B cell (primary cell): ENCODE results near the gene PPP2R5B. TPM values are rescaled to one million over a fixed set of nuclear protein-coding genes. Genes with fewer than 3 reads are reported as not detected.
A peak's percentile ranks its signal among the peaks of the same experiment; 100 is the strongest.

ENCODE experiments used
- ATAC-seq: fragments of 200-7000 bp; cut with Tn5 transposase; one replicate; pipeline ENCODE4 v1.10.0; 2021; ENCODE audit warnings: low read depth, mild to moderate bottlenecking, moderate number of reproducible peaks, moderate library complexity
- CTCF ChIA-PET: fragments of 350-600 bp; sonication (Branson Sonifier 250); formaldehyde crosslinking; loops from one replicate; lab custom pipeline; 2021; ENCODE audit warnings: antibody characterized with exemption, inconsistent platforms; lab: Charles Lee
- POLR2A ChIA-PET: fragments of 350-600 bp; sonication (Branson Sonifier 250); formaldehyde crosslinking; loops from one replicate; lab custom pipeline; 2021; ENCODE audit warnings: antibody characterized with exemption; lab: Charles Lee
- DNase-seq: peaks from one replicate; pipeline ENCODE4 v3.0.0; 2013
- H2AFZ ChIP-seq: 2 replicates; pipeline ENCODE4 v1.6.1; 2012; ENCODE audit warnings: mild to moderate bottlenecking, low read depth, low read length; ENCODE audit not compliant: insufficient read depth, poor library complexity, severe bottlenecking
- H3K27ac ChIP-seq, 2 donors: 1 replicate in 1 of 2; 2 replicates in 1 of 2; pipeline ENCODE4 v1.5.1; 2012 to 2013; ENCODE audit warnings: low read length in 2 of 2, mild to moderate bottlenecking in 2 of 2, moderate library complexity in 1 of 2
- H3K27me3 ChIP-seq, 4 experiments: fragments of 200-600 bp in 1 of 4; sonication (generic) in 1 of 4; replicated peaks in 1 of 4; 1 replicate in 2 of 4; 2 replicates in 2 of 4; pipeline versions ENCODE4 v1.6.1 to v1.7.0; 2013 to 2016; ENCODE audit warnings: low read length in 3 of 4, mild to moderate bottlenecking in 2 of 4, mixed read lengths in 1 of 4, moderate library complexity in 1 of 4; ENCODE audit not compliant: insufficient read depth in 4 of 4, control insufficient read depth in 3 of 4; ENCODE audit errors: control extremely low read depth in 1 of 4
- H3K36me3 ChIP-seq, 2 experiments: replicated peaks in 1 of 2; 1 replicate in 1 of 2; 2 replicates in 1 of 2; pipeline versions ENCODE4 v1.6.1 to v1.7.1; 2013; ENCODE audit warnings: low read length in 1 of 2; ENCODE audit not compliant: insufficient read depth in 2 of 2, control insufficient read depth in 1 of 2; ENCODE audit errors: control extremely low read depth in 1 of 2, extremely low read depth in 1 of 2
- H3K4me1 ChIP-seq, 2 donors: fragments of 200-600 bp in 1 of 2; sonication (generic) in 1 of 2; 1 replicate in 1 of 2; 2 replicates in 1 of 2; pipeline versions ENCODE4 v1.5.1 to v1.6.1; 2013 to 2017; ENCODE audit warnings: low read length in 2 of 2; ENCODE audit not compliant: control insufficient read depth in 2 of 2, insufficient read depth in 2 of 2
- H3K4me2 ChIP-seq: replicated peaks from 2 replicates; pipeline ENCODE3; 2012; ENCODE audit warnings: mild to moderate bottlenecking, low read depth, low read length; ENCODE audit not compliant: poor library complexity, severe bottlenecking
- H3K4me3 ChIP-seq, 5 experiments: fragments of 200-600 bp in 1 of 5; sonication (generic) in 1 of 5; 1 replicate in 3 of 5; 2 replicates in 2 of 5; pipeline versions ENCODE4 v1.5.1 to v1.7.0; 2011 to 2016; ENCODE audit warnings: low read length in 4 of 5, mild to moderate bottlenecking in 4 of 5, low read depth in 2 of 5, control low read depth in 1 of 5, moderate library complexity in 1 of 5; ENCODE audit not compliant: insufficient read depth in 1 of 5; ENCODE audit errors: control extremely low read depth in 1 of 5, extremely low read depth in 1 of 5
- H3K79me2 ChIP-seq: fragments of 200-600 bp; sonication (generic); one replicate; pipeline ENCODE4 v1.6.0; 2016; ENCODE audit warnings: low read length; ENCODE audit not compliant: control insufficient read depth, insufficient read depth
- H3K9ac ChIP-seq: fragments of 200-600 bp; sonication (generic); 2 replicates; pipeline ENCODE4 v1.6.1; 2017; ENCODE audit warnings: mild to moderate bottlenecking, low read length, moderate library complexity
- H3K9me3 ChIP-seq, 3 donors: one replicate each; pipeline versions ENCODE4 v1.6.1 to v1.7.1; 2013; ENCODE audit warnings: low read length in 2 of 3; ENCODE audit not compliant: control insufficient read depth in 2 of 3, insufficient read depth in 1 of 3; ENCODE audit errors: control extremely low read depth in 1 of 3
- H4K20me1 ChIP-seq: 2 replicates; pipeline ENCODE4 v1.6.0; 2012; ENCODE audit warnings: mild to moderate bottlenecking, low read length; ENCODE audit not compliant: insufficient read depth, control insufficient read depth, poor library complexity, severe bottlenecking
- H3K27ac Mint-ChIP-seq: one replicate; pipeline ENCODE4 v1.8.0; 2021; ENCODE audit warnings: mixed read lengths
- H3K27me3 Mint-ChIP-seq: one replicate; pipeline ENCODE4 v1.8.0; 2021; ENCODE audit warnings: mixed read lengths
- H3K4me1 Mint-ChIP-seq: one replicate; pipeline ENCODE4 v1.8.0; 2021; ENCODE audit warnings: mixed read lengths
- H3K4me3 Mint-ChIP-seq: one replicate; pipeline ENCODE4 v1.8.0; 2021; ENCODE audit warnings: mixed read lengths
- H3K9me3 Mint-ChIP-seq: one replicate; pipeline ENCODE4 v1.8.0; 2022; ENCODE audit warnings: mixed read lengths; ENCODE audit not compliant: insufficient read depth
- EZH2 ChIP-seq: IDR thresholded peaks from 2 replicates; pipeline ENCODE4 v1.6.1; 2012; ENCODE audit warnings: borderline replicate concordance, low read depth, mild to moderate bottlenecking, moderate library complexity, low read length; ENCODE audit not compliant: insufficient read depth, poor library complexity, severe bottlenecking
- WGBS: methylation state at CpG from one replicate; pipeline ENCODE4 v1.1.5; 2013; ENCODE audit warnings: missing lambda C conversion rate; ENCODE audit not compliant: insufficient coverage; 5-methylcytosine and 5-hydroxymethylcytosine counted together
- intact Hi-C: fragments of 100-400 bp; cut with micrococcal nuclease; formaldehyde crosslinking; loops from one replicate; pipeline ENCODE4 v1.10.0; 2022
- polyA plus RNA-seq: library from polyadenylated mRNA; depleted of rRNA; stranded (reverse); fragments of >200 nt; gene quantifications from 2 replicates; pipeline ENCODE4 v1.2.3, GENCODE V29; 2012
- total RNA-seq, 2 donors: library from RNA; stranded (reverse); fragments of 120-200 nt in 1 of 2; gene quantifications; 1 replicate in 1 of 2; 2 replicates in 1 of 2; pipeline versions ENCODE4 v1.2.3 to v1.2.4, GENCODE V29; 2013 to 2022
- TF ChIP-seq, protein P1 (sequence below): fragments of 200-600 bp; IDR thresholded peaks from one replicate; pipeline ENCODE4 v1.8.0; 2022; ENCODE audit warnings: antibody characterized with exemption, mild to moderate bottlenecking

The PPP2R5B gene
- total and polyA plus RNA-seq, 2 donors (not counting 1 experiment from before 2014, with no cell fraction given) = 22.6 to 30.5 TPM

DNA sequence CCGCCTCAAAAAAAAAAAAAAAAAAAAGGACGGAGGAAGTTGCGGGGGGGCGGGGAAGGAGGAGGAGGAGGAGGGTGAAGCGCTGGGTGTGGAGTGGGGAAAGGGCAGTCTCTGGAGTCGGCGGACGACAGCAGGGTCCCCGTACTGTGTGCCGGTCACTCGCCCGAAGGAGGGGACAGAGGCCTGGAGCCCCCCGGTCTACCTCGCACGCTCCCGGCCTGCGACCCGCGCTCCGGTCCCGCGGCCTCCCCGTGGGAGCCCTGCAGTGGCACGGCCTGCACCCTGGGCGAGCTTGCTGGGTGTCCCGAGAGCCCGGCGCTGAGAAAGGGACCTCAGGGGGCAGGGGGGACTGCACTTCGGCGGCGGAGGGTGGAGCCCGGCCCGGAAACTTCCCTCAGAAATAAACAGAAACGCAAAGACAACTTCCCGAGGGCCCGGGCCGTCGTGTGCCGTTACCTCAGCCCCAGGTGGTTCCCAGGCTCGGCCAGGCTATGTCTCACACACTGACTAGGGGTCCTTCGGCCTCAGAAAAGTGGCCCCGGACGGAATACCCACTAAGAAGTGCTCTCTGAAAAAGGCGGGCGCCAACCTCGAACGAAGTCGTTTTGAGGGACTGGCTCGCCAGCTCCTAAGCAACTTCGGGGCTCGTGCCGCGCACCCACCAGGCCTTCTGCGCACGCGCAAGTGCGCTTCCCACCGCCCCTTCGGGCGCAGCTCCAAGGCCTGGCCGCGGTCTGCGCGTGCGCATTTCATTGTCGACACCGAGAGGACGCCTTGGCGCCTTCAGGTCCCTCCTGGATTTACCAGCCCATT is 47.1 kb downstream of the PPP2R5B start, which contains the start of gene MAJIN:
TSS of gene MAJIN (minus strand) at position 688 of the 813 bp plus-strand sequence. CDS start 12,703 bp downstream, outside the sequence.
- peak within 1 kb of the TSS; percentile 61 for H3K9ac ChIP-seq
- ChIA-PET POLR2A (interaction anchor here (0.7 to 1.4 kb wide), 3 partner anchors 68 to 150 kb away, joined by 3 to 8 read pairs (median 7); partner anchors contain the start of genes FAU and MRPL49), CTCF (interaction anchor here (0.6 kb wide), 1 partner anchor 1415 kb away, joined by 3 read pairs; no protein-coding TSS in a partner anchor)
- peaks cover 31 to 40% of the 10 kb centered on the region in 2 donors for H3K4me1 ChIP-seq
- intact Hi-C loops = loop anchor here (1.0 to 5.0 kb wide), 2 partner anchors 43 to 54 kb away; partner anchors contain the start of genes ARL2 and ATG2A
- no peaks in the 10 kb centered on the region for H3K79me2 ChIP-seq
- H3K27ac ChIP-seq = peak within 1 kb of the TSS; percentile 61 to 73
- Mint-ChIP-seq H3K4me3 (peak within 1 kb of the TSS; percentile 82), H3K27me3 (peaks cover 3% of the 10 kb centered on the region), H3K4me1 (peaks cover 27% of the 10 kb centered on the region), H3K27ac (peak within 1 kb of the TSS; percentile 79), H3K9me3 (no peaks in the 10 kb centered on the region)
- H3K9me3 ChIP-seq = no peaks in the 10 kb centered on the region
- peak within 1 kb of the TSS; percentile 88 for H2AFZ ChIP-seq
- DNase-seq = peak; percentile 92
- peak; percentile 78 for ATAC-seq
- H4K20me1 ChIP-seq = no peaks in the 10 kb centered on the region
- peaks cover 0 to 3% (median 1%) of the 10 kb centered on the region in 4 experiments for H3K27me3 ChIP-seq
- TF ChIP-seq EZH2 = no peak
- TF ChIP-seq, protein P1, sequence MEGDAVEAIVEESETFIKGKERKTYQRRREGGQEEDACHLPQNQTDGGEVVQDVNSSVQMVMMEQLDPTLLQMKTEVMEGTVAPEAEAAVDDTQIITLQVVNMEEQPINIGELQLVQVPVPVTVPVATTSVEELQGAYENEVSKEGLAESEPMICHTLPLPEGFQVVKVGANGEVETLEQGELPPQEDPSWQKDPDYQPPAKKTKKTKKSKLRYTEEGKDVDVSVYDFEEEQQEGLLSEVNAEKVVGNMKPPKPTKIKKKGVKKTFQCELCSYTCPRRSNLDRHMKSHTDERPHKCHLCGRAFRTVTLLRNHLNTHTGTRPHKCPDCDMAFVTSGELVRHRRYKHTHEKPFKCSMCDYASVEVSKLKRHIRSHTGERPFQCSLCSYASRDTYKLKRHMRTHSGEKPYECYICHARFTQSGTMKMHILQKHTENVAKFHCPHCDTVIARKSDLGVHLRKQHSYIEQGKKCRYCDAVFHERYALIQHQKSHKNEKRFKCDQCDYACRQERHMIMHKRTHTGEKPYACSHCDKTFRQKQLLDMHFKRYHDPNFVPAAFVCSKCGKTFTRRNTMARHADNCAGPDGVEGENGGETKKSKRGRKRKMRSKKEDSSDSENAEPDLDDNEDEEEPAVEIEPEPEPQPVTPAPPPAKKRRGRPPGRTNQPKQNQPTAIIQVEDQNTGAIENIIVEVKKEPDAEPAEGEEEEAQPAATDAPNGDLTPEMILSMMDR = no peak
- H3K4me3 ChIP-seq = peak within 1 kb of the TSS; percentile 40 to 67 (median 50)
- 23% methylated on average over 60 of the region's 69 CpGs for WGBS
- H3K36me3 ChIP-seq = no peaks in the 10 kb centered on the region
- peak within 1 kb of the TSS; percentile 90 for H3K4me2 ChIP-seq
